ENCODE results near the gene GHITM.
"Not testable (repeated sequence)": the region's sequence is repeated elsewhere in the genome, so short reads cannot be mapped to it uniquely, and the experiment has no call there.

GHITM gene, protein sequence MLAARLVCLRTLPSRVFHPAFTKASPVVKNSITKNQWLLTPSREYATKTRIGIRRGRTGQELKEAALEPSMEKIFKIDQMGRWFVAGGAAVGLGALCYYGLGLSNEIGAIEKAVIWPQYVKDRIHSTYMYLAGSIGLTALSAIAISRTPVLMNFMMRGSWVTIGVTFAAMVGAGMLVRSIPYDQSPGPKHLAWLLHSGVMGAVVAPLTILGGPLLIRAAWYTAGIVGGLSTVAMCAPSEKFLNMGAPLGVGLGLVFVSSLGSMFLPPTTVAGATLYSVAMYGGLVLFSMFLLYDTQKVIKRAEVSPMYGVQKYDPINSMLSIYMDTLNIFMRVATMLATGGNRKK

DNA sequence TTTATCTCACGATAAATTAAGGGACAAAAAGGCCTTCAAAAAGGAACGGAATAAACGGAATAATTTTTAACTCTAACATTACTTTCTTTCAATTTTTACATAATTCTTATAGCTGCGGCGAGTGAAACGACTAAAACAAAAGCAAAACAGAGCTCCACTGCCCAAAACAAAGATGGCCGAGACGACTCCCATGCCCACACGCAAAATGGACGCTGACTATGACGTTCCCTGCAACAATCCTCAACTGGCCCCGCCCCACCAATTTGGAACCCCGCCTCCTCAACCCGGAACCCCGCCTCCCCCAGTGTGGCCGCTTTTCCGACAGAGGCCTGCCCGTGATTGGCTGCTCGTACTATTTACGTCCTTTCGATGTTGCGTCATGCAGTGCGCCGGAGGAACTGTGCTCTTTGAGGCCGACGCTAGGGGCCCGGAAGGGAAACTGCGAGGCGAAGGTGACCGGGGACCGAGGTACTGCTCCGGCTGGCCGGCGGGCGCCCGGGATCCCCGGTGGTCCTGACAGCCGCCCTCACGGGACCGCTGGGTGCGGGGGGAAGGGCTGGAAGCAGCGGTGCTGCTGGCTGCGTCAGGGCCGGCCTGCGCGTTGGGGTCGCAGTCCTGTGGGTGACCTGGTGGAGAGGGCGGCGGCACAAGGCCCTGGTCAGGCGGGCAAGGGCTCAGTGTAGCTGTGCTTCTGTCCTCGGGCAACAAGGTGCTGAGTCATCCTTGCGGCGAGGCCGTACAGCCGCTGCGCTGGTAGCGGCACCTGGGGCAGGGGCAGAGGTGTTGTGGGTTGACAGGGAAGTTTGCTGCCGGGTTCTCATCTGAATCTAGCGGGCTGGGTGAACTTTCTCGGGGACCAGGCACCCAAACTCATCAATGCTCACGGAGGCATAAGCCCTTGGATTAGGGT, at the start of gene GHITM:
Gene GHITM, plus strand, starts transcription at position 384 of the 910 bp plus-strand sequence. CDS start 1,992 bp downstream, outside the sequence.
- in situ Hi-C loops (cut with MboI; ENCODE audit: low sequenced_read_pairs), result no loop called here

DNA sequence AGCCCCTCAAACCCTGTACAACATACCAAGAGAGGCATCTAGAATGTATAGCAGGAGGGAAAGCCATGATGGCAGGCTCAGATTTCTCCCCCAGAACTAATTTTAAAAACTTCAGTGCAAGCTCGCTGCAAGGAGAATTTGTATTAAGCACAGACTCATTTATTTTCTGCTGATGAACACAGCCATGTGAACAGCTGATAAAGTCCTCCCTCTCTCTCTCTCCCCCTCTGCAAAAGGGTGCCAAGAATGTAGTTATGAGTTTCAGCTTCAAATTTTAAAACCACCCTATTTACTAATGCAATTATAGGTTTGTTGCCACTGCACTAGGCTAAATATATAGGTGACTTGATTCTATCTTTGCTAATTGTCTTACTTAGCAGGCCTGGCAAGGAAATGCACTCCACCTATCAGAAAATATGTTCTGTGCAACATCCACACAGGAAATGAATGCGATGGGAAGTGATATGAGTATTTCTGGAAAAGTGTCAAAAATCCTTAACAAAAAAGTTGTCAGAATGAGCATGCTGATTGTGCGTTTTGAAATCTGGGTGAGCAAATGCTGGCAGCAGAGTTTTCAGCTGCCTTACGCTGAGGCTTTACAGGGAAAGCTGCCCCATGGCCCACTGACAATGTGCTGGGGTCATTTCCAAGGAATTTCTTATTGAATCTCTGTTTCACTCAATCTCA, 43.4 kb upstream of the GHITM start:
- in situ Hi-C loops (cut with MboI; ENCODE audit: low sequenced_read_pairs), result no loop called here

DNA sequence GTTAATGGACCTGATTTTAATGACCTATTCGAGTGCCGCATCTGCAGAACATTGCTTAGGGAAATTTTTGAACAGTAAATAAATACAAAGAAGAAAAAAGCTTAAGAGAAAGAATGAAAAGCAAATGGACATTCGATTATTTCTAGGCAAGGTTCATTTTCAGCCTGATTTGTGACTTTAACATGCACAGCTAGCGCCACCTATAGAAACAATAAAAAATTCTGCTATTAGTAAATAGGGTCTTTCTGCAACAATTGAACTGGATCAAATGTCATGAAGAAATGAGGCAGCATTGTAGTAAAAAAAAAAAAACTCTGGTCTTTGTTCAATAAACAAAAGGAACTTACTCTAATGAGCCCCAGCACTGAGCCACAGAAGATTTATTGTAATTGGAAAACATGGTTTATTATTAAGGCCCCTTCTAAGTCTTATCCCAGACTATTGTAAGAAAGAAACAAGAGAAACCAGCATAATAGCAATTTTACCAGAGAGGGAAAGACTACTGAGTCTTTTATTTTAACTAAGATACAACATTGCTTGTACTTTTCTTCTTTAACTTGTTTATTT, 41.4 kb upstream of the GHITM start:
- in situ Hi-C loops (cut with MboI; ENCODE audit: low sequenced_read_pairs), result no loop called here

DNA sequence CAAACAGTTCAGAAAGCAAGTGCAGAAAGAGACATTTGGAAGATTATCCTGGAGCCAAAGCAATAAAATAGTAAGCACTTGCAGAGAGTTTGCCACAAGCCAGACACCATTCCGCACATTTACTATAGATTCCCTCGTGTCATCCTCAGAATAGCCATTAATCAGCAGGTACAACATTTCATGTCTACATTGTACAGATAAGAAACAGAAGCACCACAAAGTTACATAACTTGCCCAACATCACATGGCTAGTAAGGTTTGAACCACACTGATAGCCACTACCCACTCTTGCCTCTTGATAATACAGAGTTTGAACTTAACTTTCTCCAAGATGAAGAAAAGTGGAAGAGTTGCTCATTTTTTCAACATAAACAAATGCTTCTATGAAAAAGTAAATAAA, 40.6 kb upstream of the GHITM start:
- in situ Hi-C loops (cut with MboI; ENCODE audit: low sequenced_read_pairs), result no loop called here

DNA sequence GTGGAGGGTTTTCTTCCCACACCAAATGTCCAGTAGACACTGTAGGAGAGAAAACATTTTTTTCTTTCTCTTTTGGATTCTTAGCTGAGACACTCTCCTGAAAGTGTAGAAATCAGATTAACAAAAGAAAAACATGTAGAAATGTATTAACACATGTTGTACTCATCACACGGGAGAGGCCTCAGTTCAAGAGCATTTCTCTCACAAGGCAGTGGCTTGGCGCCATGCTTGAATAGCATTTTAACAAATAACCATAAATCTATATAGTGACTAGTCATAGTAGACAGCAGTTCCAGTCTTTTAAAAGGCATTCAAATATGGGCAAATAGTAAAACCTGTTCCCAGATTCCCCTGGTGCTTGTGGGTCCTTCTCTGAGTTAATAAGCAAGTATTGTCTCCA, 38.3 kb upstream of the GHITM start:
- in situ Hi-C loops (cut with MboI; ENCODE audit: low sequenced_read_pairs), result no loop called here

DNA sequence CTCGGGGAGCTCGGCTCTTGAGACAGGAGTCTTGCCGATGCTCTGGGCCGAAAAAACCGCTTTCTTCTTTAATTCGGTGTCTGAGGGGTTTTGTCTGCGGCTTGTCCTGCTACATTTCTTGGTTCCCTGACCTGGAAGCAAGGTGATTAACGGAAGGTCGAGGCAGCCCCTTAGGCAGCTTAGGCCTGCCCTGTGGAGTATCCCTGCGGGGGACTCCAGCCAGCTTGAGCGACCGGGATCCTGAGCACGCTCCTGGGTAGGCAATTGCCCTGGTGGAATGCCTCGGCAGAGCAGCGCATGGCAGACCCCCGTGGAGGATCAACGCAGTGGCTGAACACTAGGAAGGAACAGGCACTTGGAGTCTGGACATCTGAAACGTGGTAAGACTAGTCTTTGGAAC, 30.5 kb upstream of the GHITM start:
- in situ Hi-C loops (cut with MboI; ENCODE audit: low sequenced_read_pairs), result no loop called here

DNA sequence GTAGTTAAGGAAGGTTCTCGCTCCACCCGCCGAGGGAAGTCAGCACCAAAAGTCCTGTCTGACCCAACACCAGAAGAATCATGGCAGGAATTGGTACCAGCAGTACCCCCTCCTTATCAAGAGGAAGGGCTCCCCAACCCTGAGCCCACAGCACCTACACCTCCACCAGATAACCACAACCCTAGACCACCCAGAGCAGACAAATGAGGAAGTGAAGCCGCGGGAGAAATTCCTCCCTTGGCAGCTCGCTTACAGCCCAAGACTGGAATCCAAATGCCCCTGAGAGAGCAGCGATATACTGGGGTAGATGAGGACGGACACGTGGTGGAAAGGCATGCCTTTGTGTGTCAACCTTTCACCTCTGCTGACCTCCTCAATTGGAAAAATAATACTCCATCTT, 29.5 kb upstream of the GHITM start:
- in situ Hi-C loops (cut with MboI; ENCODE audit: low sequenced_read_pairs), result not testable (repeated sequence)

DNA sequence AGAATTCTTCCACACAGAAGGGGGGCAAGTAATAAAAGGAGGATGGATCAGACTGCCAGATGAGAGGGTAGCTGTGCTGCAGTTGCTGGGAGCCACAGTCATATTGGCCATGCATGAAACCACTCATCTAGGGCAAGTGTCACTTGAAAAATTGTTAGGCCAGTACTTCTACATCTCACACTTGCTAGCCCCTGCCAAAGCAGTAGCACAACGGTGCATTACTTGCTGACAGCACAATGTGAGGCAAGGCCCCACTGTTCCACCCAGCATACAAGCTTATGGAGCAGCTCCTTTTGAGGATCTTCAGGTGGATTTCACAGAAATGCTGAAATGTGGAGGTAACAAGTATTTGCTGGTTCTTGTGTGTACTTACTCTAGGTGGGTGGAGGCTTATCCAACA, 25.8 kb upstream of the GHITM start:
- in situ Hi-C loops (cut with MboI; ENCODE audit: low sequenced_read_pairs), result not testable (repeated sequence)

DNA sequence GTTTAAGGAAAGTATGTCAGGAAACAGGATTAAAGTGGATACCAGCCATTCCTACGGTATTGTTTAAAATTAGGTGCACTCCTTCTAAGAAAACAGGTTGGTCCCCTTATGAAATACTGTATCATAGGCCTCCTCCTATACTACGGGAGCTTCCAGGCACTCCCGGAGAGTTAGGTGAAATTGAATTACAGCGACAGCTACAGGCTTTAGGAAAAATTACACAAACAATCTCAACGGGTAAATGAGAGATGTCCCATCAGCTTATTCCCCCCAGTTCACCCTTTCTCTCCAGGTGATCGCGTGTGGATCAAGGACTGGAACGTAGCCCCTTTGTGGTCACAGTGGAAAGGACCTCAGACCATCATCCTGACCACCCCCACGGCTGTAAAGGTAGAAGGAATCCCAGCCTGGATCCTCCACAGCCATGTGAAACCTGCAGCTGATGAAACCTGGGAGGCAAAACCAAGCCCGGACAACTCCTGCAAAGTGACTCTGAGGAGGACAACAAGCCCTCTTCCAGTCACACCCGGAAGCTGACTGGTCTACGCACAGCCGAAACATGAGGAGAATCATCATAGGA, 25.1 kb upstream of the GHITM start:
- in situ Hi-C loops (cut with MboI; ENCODE audit: low sequenced_read_pairs), result no loop called here

DNA sequence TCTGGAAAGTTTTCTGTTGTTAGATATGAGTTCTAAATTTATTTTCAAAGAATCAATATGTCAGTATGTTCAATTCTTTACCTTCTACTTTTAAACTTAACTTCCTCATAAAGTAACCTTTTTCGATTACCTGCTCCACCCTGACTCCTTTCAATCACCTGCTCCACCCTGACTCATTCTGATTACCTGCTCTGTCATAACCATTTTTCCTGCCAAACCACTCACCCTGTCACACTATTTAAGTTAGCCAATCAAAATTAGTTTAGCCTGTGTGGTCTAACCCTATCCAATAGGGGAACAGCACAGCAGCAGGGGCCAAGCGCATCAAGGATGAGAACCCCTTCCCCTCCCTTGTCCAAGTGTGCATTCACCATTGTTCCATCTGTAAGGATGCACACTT, 22.1 kb upstream of the GHITM start:
- in situ Hi-C loops (cut with MboI; ENCODE audit: low sequenced_read_pairs), result not testable (repeated sequence)

DNA sequence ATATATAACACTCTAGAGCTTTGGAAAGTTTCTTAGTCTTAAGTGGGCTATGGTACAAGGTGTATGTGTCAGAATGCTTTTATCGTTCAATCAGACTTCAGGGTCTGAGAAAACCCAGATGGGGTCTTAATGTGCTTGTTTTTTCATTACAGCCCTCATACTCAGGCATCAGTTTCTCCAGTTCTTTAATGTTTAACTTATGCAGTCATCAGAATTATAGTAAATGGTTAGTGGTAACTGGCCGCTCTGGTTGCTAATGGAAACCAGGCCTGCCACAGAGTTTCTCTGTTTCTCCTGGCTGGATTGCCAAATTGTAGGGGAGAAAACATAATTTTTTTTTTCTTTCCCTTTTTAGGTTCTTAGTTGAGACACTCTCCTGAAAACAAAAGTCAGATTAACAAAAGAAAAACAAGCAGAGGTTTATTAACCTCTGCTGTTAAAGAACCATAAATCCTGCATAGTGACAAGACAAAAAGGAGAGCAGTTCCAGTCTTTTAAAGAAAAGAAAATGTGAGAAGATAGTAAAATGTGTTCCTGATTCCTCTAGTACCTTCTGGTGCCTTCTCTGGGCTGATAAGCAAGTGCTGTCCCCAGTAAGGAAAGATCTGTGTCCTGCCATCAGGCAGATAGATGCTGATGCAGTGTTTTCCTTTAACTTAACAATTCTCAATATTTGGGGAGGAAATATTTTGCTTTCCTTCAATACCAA, 21.5 kb upstream of the GHITM start:
- in situ Hi-C loops (cut with MboI; ENCODE audit: low sequenced_read_pairs), result no loop called here

DNA sequence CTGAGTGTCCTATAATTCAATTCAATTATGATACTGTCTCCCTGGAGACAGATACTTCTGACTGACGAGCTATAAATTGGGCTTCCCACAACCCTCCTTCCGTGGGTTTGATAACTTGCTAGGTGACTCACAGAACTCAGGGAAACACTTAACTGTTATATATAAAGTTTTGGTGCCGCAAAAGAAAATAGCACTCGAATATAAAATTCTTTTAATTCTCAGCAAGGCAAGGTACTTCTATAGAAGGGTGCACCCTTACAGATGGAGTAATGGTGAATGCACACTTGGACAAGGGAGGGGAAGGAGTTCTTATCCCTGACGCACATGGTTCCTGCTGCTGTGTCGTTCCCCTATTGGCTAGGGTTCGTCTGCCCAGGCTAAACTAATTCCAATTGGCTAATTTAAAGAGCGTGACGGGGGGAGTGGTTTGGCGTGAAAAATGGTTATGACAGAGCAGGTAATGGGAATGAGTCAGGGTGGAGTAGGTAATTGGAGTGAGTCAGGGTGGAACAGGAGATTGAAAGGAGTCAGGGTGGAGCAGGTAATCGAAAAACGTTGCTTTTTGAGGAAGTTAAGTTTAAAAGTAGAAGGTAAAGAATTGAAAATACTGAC, 20.8 kb upstream of the GHITM start:
- in situ Hi-C loops (cut with MboI; ENCODE audit: low sequenced_read_pairs), result no loop called here

DNA sequence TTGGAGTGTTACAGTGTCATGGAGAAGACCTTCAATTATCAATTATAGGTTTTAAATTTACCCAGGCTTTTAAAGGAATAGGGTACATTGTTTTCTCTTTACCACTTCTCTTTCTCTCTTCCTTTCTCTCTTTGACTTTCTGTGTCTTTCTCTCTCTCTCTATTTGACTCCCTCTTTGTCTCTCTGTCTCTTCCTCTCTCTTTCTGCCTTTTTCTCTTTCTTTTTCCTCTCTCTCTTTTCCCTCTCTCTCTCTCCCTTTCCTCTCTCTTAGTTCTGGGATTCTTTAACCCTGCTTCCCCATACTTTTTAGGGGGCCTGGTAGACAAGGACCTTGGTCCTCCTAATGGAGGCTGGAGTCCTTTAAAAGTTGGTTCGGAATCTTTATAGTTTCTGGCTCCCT, 15.9 kb upstream of the GHITM start:
- in situ Hi-C loops (cut with MboI; ENCODE audit: low sequenced_read_pairs), result no loop called here

DNA sequence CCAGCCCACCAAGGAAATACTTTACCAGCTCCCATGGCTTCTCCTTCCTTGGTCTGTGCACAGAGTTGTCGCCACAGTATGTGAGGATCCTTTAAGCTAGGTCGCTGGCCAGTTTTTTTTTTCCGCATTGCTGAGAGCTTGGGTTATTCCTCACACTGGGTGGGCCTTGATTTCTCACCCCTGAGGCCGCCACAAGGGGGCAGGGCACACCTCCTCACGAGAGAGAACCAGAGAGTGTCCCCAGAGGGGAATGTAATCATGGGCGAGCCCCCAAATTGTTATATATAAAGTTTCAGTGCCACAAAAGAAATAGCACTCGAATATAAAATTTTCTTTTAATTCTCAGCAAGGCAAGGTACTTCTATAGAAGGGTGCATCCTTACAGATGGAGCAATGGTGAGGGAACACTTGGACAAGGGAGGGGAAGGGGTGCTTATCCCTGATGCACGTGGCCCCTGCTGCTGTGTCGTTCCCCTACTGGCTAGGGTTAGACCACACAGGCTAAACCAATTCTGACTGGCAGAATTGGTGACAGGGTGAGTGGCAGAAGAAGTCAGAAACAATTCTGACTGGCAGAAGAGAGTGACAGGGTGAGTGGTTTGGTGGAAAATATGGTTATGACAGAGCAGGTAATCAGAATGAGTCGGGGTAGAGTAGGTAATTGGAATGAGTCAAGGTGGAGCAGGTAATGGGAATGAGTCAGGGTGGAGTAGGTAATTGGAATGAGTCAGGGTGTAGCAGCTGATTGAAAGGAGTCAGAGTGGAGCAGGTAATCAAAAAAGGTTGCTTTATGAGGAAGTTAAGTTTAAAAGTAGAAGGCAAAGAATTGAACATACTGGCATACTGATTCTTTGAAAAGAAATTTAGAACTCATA, 13.2 kb upstream of the GHITM start:
- in situ Hi-C loops (cut with MboI; ENCODE audit: low sequenced_read_pairs), result not testable (repeated sequence)

DNA sequence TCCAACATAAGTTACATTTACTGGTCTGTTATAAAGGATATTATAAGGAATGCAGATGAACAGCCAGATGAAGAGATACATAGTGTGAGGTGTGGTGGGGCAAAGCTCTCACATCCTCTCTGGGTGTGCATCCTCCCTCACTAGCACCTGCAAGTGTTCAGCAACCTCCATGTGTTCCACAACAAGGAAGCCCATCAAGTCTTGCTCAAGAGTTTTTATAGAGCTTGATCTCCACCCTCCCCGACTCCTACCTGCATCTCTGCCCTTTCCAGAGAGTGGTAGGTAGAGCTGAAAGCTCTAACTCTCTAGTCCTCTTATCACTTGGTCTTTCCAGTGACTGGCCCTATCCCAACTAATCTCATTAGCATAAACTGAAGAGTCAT, 12.5 kb upstream of the GHITM start:
- in situ Hi-C loops (cut with MboI; ENCODE audit: low sequenced_read_pairs), result no loop called here

DNA sequence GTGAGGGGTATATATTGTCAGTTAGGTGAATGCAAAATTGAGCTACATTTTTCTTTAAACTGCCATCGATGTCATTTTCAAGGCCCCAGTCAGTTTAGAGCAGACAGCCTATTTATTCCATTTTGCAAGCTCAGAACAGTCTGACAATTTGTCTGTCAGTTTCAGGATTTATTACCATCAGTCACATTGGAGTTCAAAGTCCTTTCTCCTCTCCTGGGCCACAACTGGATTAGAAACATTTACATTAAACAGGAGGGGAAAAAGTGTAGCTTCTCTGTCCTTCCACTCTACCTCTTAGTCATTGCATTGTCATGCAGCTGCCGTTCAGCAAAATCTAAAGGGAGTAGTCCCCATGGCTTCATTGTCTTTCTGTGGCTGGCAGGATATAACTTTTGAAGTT, 3.5 kb upstream of the GHITM start:
- in situ Hi-C loops (cut with MboI; ENCODE audit: low sequenced_read_pairs), result no loop called here

DNA sequence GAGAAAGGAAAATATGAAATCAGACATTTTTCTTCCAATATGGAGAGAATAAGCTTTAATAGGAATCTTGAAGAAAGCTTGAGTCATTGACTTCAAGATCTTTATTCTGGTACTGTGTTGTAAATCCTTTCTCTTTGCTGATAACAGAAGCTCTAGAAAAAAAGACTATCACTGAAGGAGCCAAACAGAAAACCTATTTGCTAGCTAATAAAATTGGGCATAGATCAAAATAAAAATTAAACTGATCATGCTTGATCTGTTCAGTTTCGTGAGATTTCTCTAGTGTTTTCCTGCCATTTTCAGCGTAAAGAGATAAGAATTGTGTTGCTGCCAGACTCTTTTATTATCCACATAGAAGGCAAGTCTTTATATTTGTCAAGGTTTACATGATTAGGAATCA, 1.5 kb upstream of the GHITM start:
- in situ Hi-C loops (cut with MboI; ENCODE audit: low sequenced_read_pairs), result no loop called here

DNA sequence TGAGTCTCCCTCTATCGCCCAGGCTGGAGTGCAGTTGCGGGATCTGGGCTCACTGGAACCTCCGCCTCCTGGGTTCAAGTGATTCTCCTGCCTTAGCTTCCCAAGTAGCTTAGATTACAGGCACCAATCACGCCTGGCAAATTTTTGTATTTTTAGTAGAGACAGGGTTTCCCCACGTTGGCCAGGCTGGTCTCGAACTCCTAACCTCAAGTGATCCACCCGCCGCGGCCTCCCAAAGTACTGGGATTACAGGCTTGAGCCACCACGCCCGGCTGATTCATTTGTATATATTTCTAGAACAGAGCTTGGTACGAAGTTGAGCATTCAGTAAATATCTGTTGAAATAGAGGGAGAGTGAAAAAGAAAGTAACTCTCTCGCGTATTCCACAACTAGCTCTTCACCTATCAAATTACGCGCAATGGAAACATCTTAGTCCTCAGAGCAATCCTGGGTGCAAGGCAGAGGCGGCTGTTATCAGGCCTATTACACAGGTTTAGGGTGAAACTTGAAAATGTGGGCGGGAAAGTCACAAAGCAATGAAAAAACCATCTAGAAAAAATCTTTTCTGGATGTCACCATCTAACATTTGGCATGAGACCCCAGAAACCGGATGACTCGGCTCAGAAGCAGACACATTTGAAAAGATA, 707 bp upstream of the GHITM start:
- in situ Hi-C loops (cut with MboI; ENCODE audit: low sequenced_read_pairs), result no loop called here

DNA sequence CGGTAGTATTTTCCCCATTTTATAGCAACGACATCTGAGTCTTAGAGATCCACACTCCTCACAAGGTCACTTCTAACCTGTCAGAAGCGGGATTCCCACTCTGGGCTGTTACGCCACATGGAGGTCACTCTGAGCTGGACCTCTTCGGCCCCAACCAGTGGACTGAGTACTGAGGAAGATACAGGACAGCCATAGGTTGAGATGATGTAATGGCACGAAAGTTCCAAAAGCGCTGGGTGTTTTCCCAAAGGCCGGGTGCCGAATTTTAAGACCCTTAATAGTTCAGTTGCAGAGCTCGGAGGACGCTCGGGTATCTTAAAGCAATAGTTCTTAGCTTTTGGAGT, 699 bp downstream of the GHITM start:
- in situ Hi-C loops (cut with MboI; ENCODE audit: low sequenced_read_pairs), result no loop called here
